Ovary (tissue), 9 donors: ENCODE measurements around the gene KPNA6. TPM values are rescaled to one million over a fixed set of nuclear protein-coding genes. Genes with fewer than 3 reads are reported as not detected.
"Not testable (repeated sequence)": the region's sequence is repeated elsewhere in the genome, so short reads cannot be mapped to it uniquely, and the experiment has no call there.

ENCODE experiments used
- DNase-seq, 5 donors: peaks; one replicate each; pipeline ENCODE4 v3.0.0-alpha.2; 2019 to 2020
- H3K27ac ChIP-seq, 2 donors: fragments of 200-600 bp; one replicate each; pipeline versions ENCODE4 v1.5.1 to v1.8.0; 2019 to 2022
- H3K27me3 ChIP-seq: fragments of 200-600 bp; one replicate; pipeline ENCODE4 v1.8.0; 2022
- H3K36me3 ChIP-seq: fragments of 200-600 bp; sonication (generic); one replicate; pipeline ENCODE4 v1.5.1; 2019
- H3K4me1 ChIP-seq: one replicate; pipeline ENCODE4 v1.8.1; 2013; ENCODE audit warnings: mild to moderate bottlenecking, moderate library complexity; ENCODE audit not compliant: insufficient read depth
- H3K4me3 ChIP-seq: fragments of 200-600 bp; sonication (generic); one replicate; pipeline ENCODE4 v1.5.1; 2017
- H3K9me3 ChIP-seq, 2 donors: fragments of 200-600 bp in 1 of 2; sonication (generic) in 1 of 2; one replicate each; pipeline versions ENCODE4 v1.5.1 to v1.8.1; 2013 to 2019; ENCODE audit warnings: mild to moderate bottlenecking in 1 of 2, moderate library complexity in 1 of 2
- CTCF ChIP-seq, 3 donors: fragments of 450-650 bp in 2 of 3; fragments of 200-600 bp in 1 of 3; IDR thresholded peaks; one replicate each; pipeline versions ENCODE4 v1.5.1 to v1.8.0; 2016 to 2022; ENCODE audit warnings: antibody characterized with exemption in 3 of 3, mild to moderate bottlenecking in 1 of 3
- EP300 ChIP-seq: sonication (generic); formaldehyde crosslinking; IDR thresholded peaks from one replicate; pipeline ENCODE4 v1.6.1; 2017; ENCODE audit warnings: antibody characterized with exemption
- POLR2A ChIP-seq: fragments of 450-650 bp; IDR thresholded peaks from one replicate; pipeline ENCODE4 v1.6.1; 2017; ENCODE audit warnings: antibody characterized with exemption, mild to moderate bottlenecking, moderate library complexity
- WGBS, 3 donors: extraction: QIAGEN DNeasy Blood & Tissue Kit in 1 of 3; methylation state at CpG; one replicate each; pipeline versions ENCODE4 v1.1.5 to v1.1.7; 2013 to 2017; 5-methylcytosine and 5-hydroxymethylcytosine counted together
- intact Hi-C, 4 donors: fragments of 100-400 bp; cut with DNase I; formaldehyde crosslinking; loops; one replicate each; pipeline versions ENCODE4 v1.11.0 to v1.15.1; 2022 to 2023
- polyA plus RNA-seq, 2 donors: library from polyadenylated mRNA; stranded (reverse); fragments of 200-250 nt in 1 of 2; fragments of 350-450 nt in 1 of 2; fragmentation: Illumina TruSeq in 1 of 2; extraction: RNeasy Lipid Tissue Mini Kit (QIAGEN cat#74804) in 1 of 2; gene quantifications; one replicate each; pipeline ENCODE4 v1.2.3, GENCODE V29; 2013 to 2014
- total RNA-seq, 7 donors: library from RNA; depleted of rRNA in 2 of 7; stranded (reverse); fragments of >200 nt in 2 of 7; fragmentation: NEBNext Ultra II Directional in 3 of 7; extraction: Animal tissue kit (Norgen Biotek cat#: 25700) in 3 of 7; gene quantifications; one replicate each; pipeline versions ENCODE4 v1.1.0 to v1.2.4, GENCODE V29; 2016 to 2023
- donor health status: DM: no; HTN: no; CAD: no; lungs with moderate emphysema.
- donor health status: DM: no; HTN: no; CAD: no.
- donor health status: Bipolar disorder and iron deficiency.
- donor health status: DM: yes; HTN: yes; CAD: no.
- donor health status: DM: no; HTN: no; CAD: no.
- donor health status: DM: yes; HTN: yes; CAD: no.

The KPNA6 gene
- total and polyA plus RNA-seq, 9 donors: 9.3 to 57.7 (median 45.7) TPM

GRCh38 chr1:32073299-32074229, 34.3 kb upstream of the KPNA6 start:
- DNase-seq: peak in 2 of 5 donors; percentile 89 to 95

GRCh38 chr1:32074841-32075240, 33.0 kb upstream of the KPNA6 start:
- intact Hi-C loops: loop anchor here in 1 of 4 donors (10.0 kb wide), 1 partner anchor 60 kb away; the partner anchor contains the start of gene KHDRBS1
- Histone ChIP-seq H3K27ac (no peak overlapping the region), H3K36me3 (no peaks in the 10 kb centered on the region), H3K9me3 (no peaks in the 10 kb centered on the region), H3K4me1 (no peaks in the 10 kb centered on the region), H3K4me3 (no peak overlapping the region), H3K27me3 (no peaks in the 10 kb centered on the region)
- no peak for TF ChIP-seq CTCF (IDR thresholded peaks at IDR 0.05)
- no peak for TF ChIP-seq EP300
- TF ChIP-seq POLR2A: no peak
- no peak for DNase-seq
- WGBS, 3 donors: 93 to 94% (median 93%) methylated on average over 9 of the region's 9 CpGs

More at GRCh38 chr1:32073299-32074229, 34.3 kb upstream of the KPNA6 start:
- Histone ChIP-seq H3K27me3 (no peaks in the 10 kb centered on the region), H3K4me1 (no peaks in the 10 kb centered on the region), H3K36me3 (no peaks in the 10 kb centered on the region), H3K27ac (peak overlapping the region; percentile 83), H3K9me3 (no peaks in the 10 kb centered on the region), H3K4me3 (peak overlapping the region; percentile 85)
- intact Hi-C loops: loop anchor here in 1 of 4 donors (10.0 kb wide), 1 partner anchor 59 kb away; the partner anchor contains the start of gene KHDRBS1
- WGBS, 3 donors: 22 to 24% (median 22%) methylated on average over 28 of the region's 28 CpGs
- no peak for TF ChIP-seq EP300
- peak; percentile 14 for TF ChIP-seq POLR2A
- TF ChIP-seq CTCF (IDR thresholded peaks at IDR 0.05): no peak

GRCh38 chr1:32077451-32077850, 30.4 kb upstream of the KPNA6 start:
- no peaks in the 10 kb centered on the region for H3K9me3 ChIP-seq
- WGBS, 3 donors: 73 to 89% (median 80%) methylated on average over 3 of the region's 3 CpGs
- intact Hi-C loops: loop anchor here in 1 of 4 donors (10.0 kb wide), 1 partner anchor 63 kb away; the partner anchor contains the start of gene KHDRBS1
- H3K36me3 ChIP-seq: no peaks in the 10 kb centered on the region
- no peak for TF ChIP-seq EP300
- TF ChIP-seq CTCF (IDR thresholded peaks at IDR 0.05): no peak
- TF ChIP-seq POLR2A: no peak
- no peaks in the 10 kb centered on the region for H3K4me1 ChIP-seq
- no peaks in the 10 kb centered on the region for H3K27me3 ChIP-seq
- DNase-seq: no peak
- H3K27ac ChIP-seq: no peak overlapping the region
- no peak overlapping the region for H3K4me3 ChIP-seq

GRCh38 chr1:32082022-32082421, 25.8 kb upstream of the KPNA6 start:
- no peaks in the 10 kb centered on the region for H3K36me3 ChIP-seq
- no peak overlapping the region for H3K27ac ChIP-seq
- no peak for DNase-seq
- no peaks in the 10 kb centered on the region for H3K4me1 ChIP-seq
- no peak overlapping the region for H3K4me3 ChIP-seq
- intact Hi-C loops: no loop called here
- TF ChIP-seq CTCF (IDR thresholded peaks at IDR 0.05) (no peak), POLR2A (no peak), EP300 (no peak)
- H3K9me3 ChIP-seq: no peaks in the 10 kb centered on the region
- 61 to 73% (median 68%) methylated on average over 1 of the region's 1 CpG for WGBS, 3 donors
- H3K27me3 ChIP-seq: no peaks in the 10 kb centered on the region

- H3K4me3 ChIP-seq, H3K27ac ChIP-seq, H3K4me1 ChIP-seq, intact Hi-C loops, H3K27me3 ChIP-seq, H3K36me3 ChIP-seq, H3K9me3 ChIP-seq, DNase-seq: not testable (repeated sequence)
- 95 to 97% (median 97%) methylated on average over 2 of the region's 2 CpGs for WGBS, 3 donors
Observed at GRCh38 chr1:32086381-32086780, 21.5 kb upstream of the KPNA6 start.
